Skin epidermis (tissue), 12 donors: ENCODE results near the gene SSBP3.

ENCODE experiments used
- H3K27ac ChIP-seq, 21 experiments: fragments of 200-600 bp; sonication (generic) in 11 of 21; one replicate each; pipeline ENCODE4 v1.5.0; 2020; ENCODE audit warnings: mild to moderate bottlenecking in 3 of 21, inconsistent platforms in 2 of 21, moderate library complexity in 2 of 21
- H3K4me3 ChIP-seq, 7 experiments: fragments of 200-600 bp; sonication (generic) in 2 of 7; one replicate each; pipeline ENCODE4 v1.5.0; 2020; ENCODE audit warnings: inconsistent platforms in 2 of 7, mild to moderate bottlenecking in 2 of 7, moderate library complexity in 1 of 7

The SSBP3 gene

GRCh38 chr1:54299037-54299436, 107.2 kb downstream of the SSBP3 start:
- Histone ChIP-seq H3K4me3 (no peak overlapping the region), H3K27ac (peak overlapping the region in 3 of 21 experiments; percentile 23 to 44 (median 29))

- peak overlapping the region in 6 of 21 experiments; percentile 14 to 55 (median 37) for H3K27ac ChIP-seq
- no peak overlapping the region for H3K4me3 ChIP-seq
Observed at GRCh38 chr1:54298284-54299033, 107.7 kb downstream of the SSBP3 start.

GRCh38 chr1:54297596-54298283, 108.5 kb downstream of the SSBP3 start:
- Histone ChIP-seq H3K27ac (peak overlapping the region in 6 of 21 experiments; percentile 14 to 55 (median 36)), H3K4me3 (no peak overlapping the region)

- Histone ChIP-seq H3K27ac (no peak overlapping the region), H3K4me3 (no peak overlapping the region)
Observed at GRCh38 chr1:54296666-54297065, 109.5 kb downstream of the SSBP3 start.

GRCh38 chr1:54294887-54295286, 111.3 kb downstream of the SSBP3 start:
- Histone ChIP-seq H3K27ac (no peak overlapping the region), H3K4me3 (no peak overlapping the region)

- Histone ChIP-seq H3K4me3 (no peak overlapping the region), H3K27ac (no peak overlapping the region)
Observed at GRCh38 chr1:54292002-54292911, 113.9 kb downstream of the SSBP3 start.

- Histone ChIP-seq H3K27ac (peak overlapping the region in 1 of 21 experiments; percentile 7), H3K4me3 (no peak overlapping the region)
Observed at GRCh38 chr1:54291276-54292001, 114.8 kb downstream of the SSBP3 start.

GRCh38 chr1:54290506-54291184, 115.5 kb downstream of the SSBP3 start:
- Histone ChIP-seq H3K4me3 (no peak overlapping the region), H3K27ac (peak overlapping the region in 9 of 21 experiments; percentile 21 to 60 (median 32))

- Histone ChIP-seq H3K27ac (peak overlapping the region in 9 of 21 experiments; percentile 6 to 52 (median 32)), H3K4me3 (no peak overlapping the region)
Observed at GRCh38 chr1:54289712-54290233, 116.4 kb downstream of the SSBP3 start.

GRCh38 chr1:54287801-54288211, 118.4 kb downstream of the SSBP3 start:
- no peak overlapping the region for H3K4me3 ChIP-seq
- H3K27ac ChIP-seq = peak overlapping the region in 17 of 21 experiments; percentile 2 to 78 (median 58)

GRCh38 chr1:54287176-54287650, 119.0 kb downstream of the SSBP3 start:
- Histone ChIP-seq H3K27ac (peak overlapping the region in 15 of 21 experiments; percentile 2 to 78 (median 58)), H3K4me3 (no peak overlapping the region)

- peak overlapping the region in 6 of 21 experiments; percentile 33 to 77 (median 66) for H3K27ac ChIP-seq
- H3K4me3 ChIP-seq = no peak overlapping the region
Observed at GRCh38 chr1:54285815-54286345, 120.3 kb downstream of the SSBP3 start.

- Histone ChIP-seq H3K27ac (no peak overlapping the region), H3K4me3 (no peak overlapping the region)
Observed at GRCh38 chr1:54284781-54285529, 121.2 kb downstream of the SSBP3 start.

GRCh38 chr1:54283635-54284385, 122.4 kb downstream of the SSBP3 start:
- no peak overlapping the region for H3K4me3 ChIP-seq
- H3K27ac ChIP-seq = no peak overlapping the region

- Histone ChIP-seq H3K4me3 (no peak overlapping the region), H3K27ac (peak overlapping the region in 2 of 21 experiments; percentile 2 to 7)
Observed at GRCh38 chr1:54282101-54282847, 123.9 kb downstream of the SSBP3 start.

- Histone ChIP-seq H3K4me3 (no peak overlapping the region), H3K27ac (peak overlapping the region in 7 of 21 experiments; percentile 1 to 52 (median 5))
Observed at GRCh38 chr1:54280651-54281050, 125.5 kb downstream of the SSBP3 start.
